Gastroesophageal sphincter (tissue), 3 donors: ENCODE results near the gene TAGLN2.

Experiments used
- CTCF ChIP-seq, 4 experiments: fragments of 200-600 bp in 2 of 4; fragments of 450-650 bp in 2 of 4; sonication (generic) in 1 of 4; IDR thresholded peaks; one replicate each; pipeline ENCODE4 v1.5.1; 2017 to 2019; ENCODE audit warnings: antibody characterized with exemption in 4 of 4, mild to moderate bottlenecking in 2 of 4, moderate library complexity in 2 of 4
- EP300 ChIP-seq: sonication (generic); formaldehyde crosslinking; IDR thresholded peaks from one replicate; pipeline ENCODE4 v1.6.1; 2017; ENCODE audit warnings: antibody characterized with exemption, mild to moderate bottlenecking
- POLR2A ChIP-seq, 2 donors: fragments of 450-650 bp; IDR thresholded peaks; one replicate each; pipeline ENCODE4 v1.6.1; 2017; ENCODE audit warnings: antibody characterized with exemption in 2 of 2, mild to moderate bottlenecking in 2 of 2, moderate library complexity in 1 of 2
- POLR2AphosphoS5 ChIP-seq: sonication (generic); formaldehyde crosslinking; IDR thresholded peaks from one replicate; pipeline ENCODE4 v1.6.1; 2017; ENCODE audit warnings: antibody characterized with exemption

GRCh38 chr1:159880430-159880829 is 44.9 kb downstream of the TAGLN2 start:
- TF ChIP-seq CTCF (IDR thresholded peaks at IDR 0.05) (no peak), POLR2A (IDR thresholded peaks at IDR 0.05) (no peak), EP300 (no peak), POLR2AphosphoS5 (no peak)
